ENCODE data around the gene GLI3.

GLI3 gene

DNA sequence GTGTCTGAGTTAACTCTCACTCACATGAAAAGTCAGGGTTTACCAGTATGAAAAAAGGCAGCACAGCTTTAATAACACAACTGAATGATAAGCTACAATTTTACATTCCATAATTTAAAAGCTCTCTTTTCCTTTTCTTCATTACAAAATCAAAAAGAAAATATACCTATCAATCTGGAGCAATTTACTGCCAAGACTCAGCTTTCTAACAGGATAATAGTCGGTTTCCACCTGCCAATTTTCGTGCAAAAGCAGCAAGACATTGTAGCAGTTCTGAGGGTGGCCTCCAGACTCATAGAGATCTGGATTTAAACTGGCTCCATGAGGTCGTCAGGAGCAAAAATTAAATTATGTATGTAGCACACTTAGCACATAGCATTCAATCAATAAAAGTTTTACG lies 191.0 kb downstream of the GLI3 start:
- no peaks in the 10 kb centered on the region for H3K27me3 ChIP-seq (replicated peaks; ENCODE audit: control insufficient read depth, insufficient read depth, low read length, poor library complexity, severe bottlenecking)
- H3K9me3 ChIP-seq (ENCODE audit: control insufficient read depth, low read length) = no peaks in the 10 kb centered on the region
- no peak for DNase-seq
- no peak overlapping the region for H3K27ac ChIP-seq (ENCODE audit: insufficient read depth, low read length, poor library complexity, severe bottlenecking)
- H3K4me1 ChIP-seq (ENCODE audit: control insufficient read depth, insufficient read depth, low read length, poor library complexity, severe bottlenecking) = no peaks in the 10 kb centered on the region
- no peak overlapping the region for H3K4me3 ChIP-seq (ENCODE audit: insufficient read depth, low read depth, low read length, poor library complexity, severe bottlenecking)
- H3K36me3 ChIP-seq (ENCODE audit: control insufficient read depth, insufficient read depth, low read length) = no peaks in the 10 kb centered on the region

DNA sequence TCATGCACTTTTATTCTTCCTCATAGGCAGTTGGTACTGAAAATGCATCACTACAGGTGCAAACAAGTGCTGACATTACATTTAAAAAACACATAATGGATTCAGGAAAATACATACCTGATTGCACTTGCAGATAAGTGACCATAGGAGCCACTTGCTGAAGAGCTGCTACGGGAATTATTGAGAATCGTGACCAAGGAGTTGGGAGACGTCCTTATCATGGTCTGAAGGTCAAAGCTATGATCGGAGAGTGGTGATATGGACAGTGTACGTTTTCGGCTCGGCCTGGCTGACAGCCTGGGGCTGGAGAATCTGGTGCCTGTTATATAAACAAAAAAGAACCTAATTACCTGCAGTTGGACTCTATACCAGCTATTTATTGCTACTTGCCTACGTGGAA lies 197.1 kb downstream of the GLI3 start:
- no peak overlapping the region for H3K27ac ChIP-seq (ENCODE audit: insufficient read depth, low read length, poor library complexity, severe bottlenecking)
- H3K9me3 ChIP-seq (ENCODE audit: control insufficient read depth, low read length) = no peaks in the 10 kb centered on the region
- no peak for DNase-seq
- no peak overlapping the region for H3K4me3 ChIP-seq (ENCODE audit: insufficient read depth, low read depth, low read length, poor library complexity, severe bottlenecking)
- H3K36me3 ChIP-seq (ENCODE audit: control insufficient read depth, insufficient read depth, low read length) = no peaks in the 10 kb centered on the region
- no peaks in the 10 kb centered on the region for H3K4me1 ChIP-seq (ENCODE audit: control insufficient read depth, insufficient read depth, low read length, poor library complexity, severe bottlenecking)
- no peaks in the 10 kb centered on the region for H3K27me3 ChIP-seq (replicated peaks; ENCODE audit: control insufficient read depth, insufficient read depth, low read length, poor library complexity, severe bottlenecking)

DNA sequence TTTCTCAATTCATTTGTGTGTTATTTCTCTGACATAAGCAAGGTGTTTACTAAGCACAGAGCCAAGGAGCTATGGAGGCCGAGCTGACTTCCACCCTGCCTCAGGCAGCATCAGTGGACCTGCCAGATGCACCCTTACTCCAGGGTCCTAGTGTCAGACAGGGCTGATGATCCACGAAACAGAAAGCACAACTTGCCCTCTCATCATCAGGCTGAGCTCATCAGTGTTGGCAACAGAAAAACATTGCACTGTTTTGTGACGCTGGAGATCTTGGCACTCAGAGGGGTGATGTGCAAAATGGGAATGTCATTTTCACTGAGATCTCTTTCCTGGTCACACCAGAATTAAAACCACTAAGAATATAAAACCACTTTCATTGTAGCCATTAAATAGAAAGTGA lies 201.8 kb downstream of the GLI3 start:
- no peaks in the 10 kb centered on the region for H3K36me3 ChIP-seq (ENCODE audit: control insufficient read depth, insufficient read depth, low read length)
- no peak for DNase-seq
- H3K4me1 ChIP-seq (ENCODE audit: control insufficient read depth, insufficient read depth, low read length, poor library complexity, severe bottlenecking) = no peaks in the 10 kb centered on the region
- H3K27ac ChIP-seq (ENCODE audit: insufficient read depth, low read length, poor library complexity, severe bottlenecking) = no peak overlapping the region
- H3K9me3 ChIP-seq (ENCODE audit: control insufficient read depth, low read length) = no peaks in the 10 kb centered on the region
- no peak overlapping the region for H3K4me3 ChIP-seq (ENCODE audit: insufficient read depth, low read depth, low read length, poor library complexity, severe bottlenecking)
- no peaks in the 10 kb centered on the region for H3K27me3 ChIP-seq (replicated peaks; ENCODE audit: control insufficient read depth, insufficient read depth, low read length, poor library complexity, severe bottlenecking)

DNA sequence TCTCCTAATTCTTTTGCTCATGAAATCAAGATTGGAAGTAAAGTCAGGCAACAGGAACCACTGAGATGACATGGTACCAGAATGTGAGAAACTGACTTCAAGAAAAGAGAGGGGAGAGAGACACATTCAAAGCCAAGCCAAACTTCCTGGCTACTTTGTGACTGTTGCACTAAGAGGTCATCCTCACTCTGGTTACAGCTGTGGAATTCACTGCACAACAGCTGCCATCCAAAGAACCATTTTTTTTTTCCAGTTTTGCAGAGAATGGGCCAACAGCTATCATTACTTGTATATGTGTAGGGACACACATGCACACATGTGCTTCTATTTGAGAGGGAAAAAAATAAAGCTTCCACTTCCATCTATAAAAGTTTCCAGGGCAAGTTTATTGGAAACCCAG lies 203.5 kb downstream of the GLI3 start:
- Histone ChIP-seq H3K36me3 (ENCODE audit: control insufficient read depth, insufficient read depth, low read length) (no peaks in the 10 kb centered on the region), H3K4me3 (ENCODE audit: insufficient read depth, low read depth, low read length, poor library complexity, severe bottlenecking) (no peak overlapping the region), H3K27ac (ENCODE audit: insufficient read depth, low read length, poor library complexity, severe bottlenecking) (no peak overlapping the region), H3K27me3 (replicated peaks; ENCODE audit: control insufficient read depth, insufficient read depth, low read length, poor library complexity, severe bottlenecking) (no peaks in the 10 kb centered on the region), H3K9me3 (ENCODE audit: control insufficient read depth, low read length) (no peaks in the 10 kb centered on the region), H3K4me1 (ENCODE audit: control insufficient read depth, insufficient read depth, low read length, poor library complexity, severe bottlenecking) (no peaks in the 10 kb centered on the region)
- DNase-seq = no peak

DNA sequence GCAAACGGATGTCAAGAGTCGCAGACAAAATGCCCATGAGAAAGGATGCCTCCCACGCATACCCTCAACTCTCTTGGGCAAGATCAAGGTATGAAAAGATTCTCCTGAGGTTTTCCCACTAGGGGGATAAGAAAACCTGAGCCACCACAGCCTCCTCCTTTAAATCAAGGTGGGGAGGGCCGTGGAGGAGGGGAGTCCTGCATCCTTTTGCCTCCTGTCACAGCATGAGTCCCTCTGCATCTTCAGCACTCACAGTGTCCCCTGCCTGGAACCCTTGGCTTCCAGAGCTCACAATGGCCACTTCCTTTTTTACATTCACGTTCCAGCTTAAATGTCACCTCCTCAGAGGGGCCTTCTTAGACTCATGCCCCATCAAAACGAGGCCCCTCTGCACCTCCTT lies 207.6 kb downstream of the GLI3 start:
- Histone ChIP-seq H3K27me3 (replicated peaks; ENCODE audit: control insufficient read depth, insufficient read depth, low read length, poor library complexity, severe bottlenecking) (no peaks in the 10 kb centered on the region), H3K36me3 (ENCODE audit: control insufficient read depth, insufficient read depth, low read length) (no peaks in the 10 kb centered on the region), H3K27ac (ENCODE audit: insufficient read depth, low read length, poor library complexity, severe bottlenecking) (no peak overlapping the region), H3K4me1 (ENCODE audit: control insufficient read depth, insufficient read depth, low read length, poor library complexity, severe bottlenecking) (no peaks in the 10 kb centered on the region), H3K9me3 (ENCODE audit: control insufficient read depth, low read length) (no peaks in the 10 kb centered on the region), H3K4me3 (ENCODE audit: insufficient read depth, low read depth, low read length, poor library complexity, severe bottlenecking) (no peak overlapping the region)
- DNase-seq = no peak

DNA sequence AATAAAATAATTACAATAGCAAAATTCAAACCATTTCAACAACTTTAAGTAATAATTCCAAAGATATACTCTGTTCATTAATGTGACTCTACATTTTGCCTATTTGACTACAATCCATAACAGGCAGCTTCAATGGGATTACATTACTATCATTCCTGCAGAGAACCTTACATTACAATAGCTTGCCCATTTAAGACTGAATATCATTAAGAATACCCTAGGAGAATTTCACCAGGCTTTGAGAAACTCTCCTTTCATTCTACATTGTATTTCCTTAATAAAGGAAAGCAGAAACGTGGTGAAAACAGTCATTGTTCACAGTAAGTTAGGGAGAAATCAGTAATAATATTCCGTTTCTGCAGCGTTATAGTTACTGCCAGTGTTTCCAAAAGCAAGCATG lies 209.5 kb downstream of the GLI3 start:
- H3K4me3 ChIP-seq (ENCODE audit: insufficient read depth, low read depth, low read length, poor library complexity, severe bottlenecking) = no peak overlapping the region
- no peaks in the 10 kb centered on the region for H3K9me3 ChIP-seq (ENCODE audit: control insufficient read depth, low read length)
- no peak overlapping the region for H3K27ac ChIP-seq (ENCODE audit: insufficient read depth, low read length, poor library complexity, severe bottlenecking)
- H3K36me3 ChIP-seq (ENCODE audit: control insufficient read depth, insufficient read depth, low read length) = no peaks in the 10 kb centered on the region
- no peaks in the 10 kb centered on the region for H3K27me3 ChIP-seq (replicated peaks; ENCODE audit: control insufficient read depth, insufficient read depth, low read length, poor library complexity, severe bottlenecking)
- DNase-seq = no peak
- H3K4me1 ChIP-seq (ENCODE audit: control insufficient read depth, insufficient read depth, low read length, poor library complexity, severe bottlenecking) = no peaks in the 10 kb centered on the region

DNA sequence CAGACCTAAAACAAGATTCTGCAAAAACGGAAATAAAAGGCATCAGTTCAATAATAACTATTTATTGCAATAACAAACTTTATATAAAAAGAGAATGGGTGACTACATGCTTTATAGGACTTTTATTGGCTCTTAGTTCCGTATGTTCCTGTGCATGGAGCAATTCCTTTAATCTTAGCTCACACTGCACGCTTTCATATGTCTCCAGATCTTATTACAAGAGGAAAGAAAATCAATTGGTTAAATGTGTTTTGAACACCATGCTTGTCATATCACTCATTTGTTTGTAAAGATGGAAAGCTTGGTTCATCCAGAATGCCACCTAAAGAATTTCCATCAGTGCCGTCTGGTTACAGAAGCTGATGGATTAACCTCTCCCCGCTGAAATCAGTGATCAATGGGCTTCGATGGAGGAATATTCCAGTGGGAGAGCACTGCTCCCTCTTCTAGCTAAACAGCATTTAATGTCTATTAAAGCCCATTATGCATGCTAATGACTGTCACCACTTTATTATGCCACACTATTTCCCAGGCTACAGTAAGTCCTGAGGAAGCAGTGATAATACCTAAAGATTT lies 210.3 kb downstream of the GLI3 start:
- no peaks in the 10 kb centered on the region for H3K9me3 ChIP-seq (ENCODE audit: control insufficient read depth, low read length)
- no peak overlapping the region for H3K4me3 ChIP-seq (ENCODE audit: insufficient read depth, low read depth, low read length, poor library complexity, severe bottlenecking)
- no peaks in the 10 kb centered on the region for H3K27me3 ChIP-seq (replicated peaks; ENCODE audit: control insufficient read depth, insufficient read depth, low read length, poor library complexity, severe bottlenecking)
- DNase-seq = no peak
- no peak overlapping the region for H3K27ac ChIP-seq (ENCODE audit: insufficient read depth, low read length, poor library complexity, severe bottlenecking)
- H3K4me1 ChIP-seq (ENCODE audit: control insufficient read depth, insufficient read depth, low read length, poor library complexity, severe bottlenecking) = no peaks in the 10 kb centered on the region
- no peaks in the 10 kb centered on the region for H3K36me3 ChIP-seq (ENCODE audit: control insufficient read depth, insufficient read depth, low read length)

DNA sequence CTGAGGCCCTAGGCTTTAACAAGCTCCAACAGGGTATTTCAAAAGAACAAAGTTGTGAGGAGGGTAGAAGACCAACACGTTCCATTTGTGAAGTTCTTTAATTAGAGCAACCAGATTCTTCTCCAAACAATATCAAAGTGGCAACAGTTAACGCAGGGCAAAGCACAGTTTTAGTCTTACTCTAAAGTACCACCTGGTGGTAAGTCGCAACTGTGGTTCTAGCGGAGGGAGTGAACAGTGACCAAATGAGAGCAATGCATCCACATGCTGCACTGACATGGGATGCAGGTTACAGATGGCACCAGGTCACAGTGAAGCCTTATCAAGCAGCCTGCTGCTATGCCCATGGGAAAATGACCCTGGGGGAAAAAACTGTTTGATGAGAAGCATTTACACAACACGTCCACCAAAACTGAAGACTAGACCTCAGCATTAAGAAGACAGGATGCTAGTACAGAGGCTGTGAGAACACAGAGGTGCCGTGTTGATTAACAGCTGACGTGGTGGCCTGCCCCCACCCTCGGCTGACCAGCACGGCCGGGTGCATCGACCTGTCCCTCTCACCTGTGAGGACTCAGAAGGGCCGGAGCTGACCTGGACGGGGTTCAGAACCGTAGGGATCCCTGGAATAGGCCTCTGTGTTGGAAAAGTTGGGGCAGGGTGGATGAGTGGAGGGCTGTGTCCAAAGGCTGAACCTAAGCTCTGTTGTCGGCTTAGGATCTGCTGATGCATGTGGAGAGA lies 211.2 kb downstream of the GLI3 start:
- H3K27me3 ChIP-seq (replicated peaks; ENCODE audit: control insufficient read depth, insufficient read depth, low read length, poor library complexity, severe bottlenecking) = no peaks in the 10 kb centered on the region
- H3K9me3 ChIP-seq (ENCODE audit: control insufficient read depth, low read length) = no peaks in the 10 kb centered on the region
- H3K4me1 ChIP-seq (ENCODE audit: control insufficient read depth, insufficient read depth, low read length, poor library complexity, severe bottlenecking) = no peaks in the 10 kb centered on the region
- no peak overlapping the region for H3K27ac ChIP-seq (ENCODE audit: insufficient read depth, low read length, poor library complexity, severe bottlenecking)
- DNase-seq = no peak
- H3K36me3 ChIP-seq (ENCODE audit: control insufficient read depth, insufficient read depth, low read length) = no peaks in the 10 kb centered on the region
- H3K4me3 ChIP-seq (ENCODE audit: insufficient read depth, low read depth, low read length, poor library complexity, severe bottlenecking) = no peak overlapping the region

DNA sequence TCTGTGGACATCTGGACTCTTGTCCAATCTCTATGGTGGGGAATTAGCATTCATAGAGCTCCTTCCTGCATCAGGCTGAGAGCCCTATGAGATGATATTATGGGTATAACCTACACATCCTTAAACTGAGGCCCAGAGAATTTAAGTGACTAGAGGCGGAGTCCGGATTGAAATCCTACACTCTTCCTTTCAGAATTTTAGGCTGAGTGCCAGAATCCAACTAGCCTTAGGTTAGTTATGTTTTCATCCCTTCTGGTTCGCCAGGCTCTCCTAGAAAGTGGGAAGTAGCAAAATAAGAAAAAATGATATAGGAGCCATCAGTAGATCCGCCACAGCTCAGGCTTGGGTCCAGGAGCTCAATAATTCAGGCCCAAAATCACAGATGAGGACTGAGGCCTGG lies 212.5 kb downstream of the GLI3 start:
- no peaks in the 10 kb centered on the region for H3K27me3 ChIP-seq (replicated peaks; ENCODE audit: control insufficient read depth, insufficient read depth, low read length, poor library complexity, severe bottlenecking)
- DNase-seq = no peak
- H3K4me1 ChIP-seq (ENCODE audit: control insufficient read depth, insufficient read depth, low read length, poor library complexity, severe bottlenecking) = no peaks in the 10 kb centered on the region

DNA sequence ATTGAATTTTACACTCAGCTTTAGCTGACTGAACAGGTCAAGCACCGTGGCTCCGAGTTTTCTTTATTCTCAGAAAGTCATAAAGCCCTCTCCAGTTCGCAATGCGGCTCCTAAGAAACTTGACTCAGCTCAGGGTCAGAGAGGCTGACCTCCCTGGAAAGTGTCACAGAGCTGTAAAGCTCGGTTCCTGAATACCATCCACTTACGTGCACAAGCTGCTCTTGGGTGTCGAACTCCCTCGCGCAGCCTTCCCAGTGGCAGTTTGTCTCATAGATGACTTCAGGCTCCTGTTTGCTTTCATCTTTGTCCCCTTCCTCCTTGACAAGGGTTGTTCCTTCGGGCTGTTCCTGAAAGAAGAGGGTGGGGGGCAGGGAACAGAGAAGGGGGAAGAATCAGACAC lies 213.7 kb downstream of the GLI3 start:
- H3K36me3 ChIP-seq (ENCODE audit: control insufficient read depth, insufficient read depth, low read length) = no peaks in the 10 kb centered on the region
- no peak overlapping the region for H3K27ac ChIP-seq (ENCODE audit: insufficient read depth, low read length, poor library complexity, severe bottlenecking)
- H3K27me3 ChIP-seq (replicated peaks; ENCODE audit: control insufficient read depth, insufficient read depth, low read length, poor library complexity, severe bottlenecking) = no peaks in the 10 kb centered on the region
- H3K4me3 ChIP-seq (ENCODE audit: insufficient read depth, low read depth, low read length, poor library complexity, severe bottlenecking) = no peak overlapping the region
- no peaks in the 10 kb centered on the region for H3K9me3 ChIP-seq (ENCODE audit: control insufficient read depth, low read length)
- H3K4me1 ChIP-seq (ENCODE audit: control insufficient read depth, insufficient read depth, low read length, poor library complexity, severe bottlenecking) = no peaks in the 10 kb centered on the region
- DNase-seq = no peak

More for the DNA sequence above, 212.5 kb downstream of the GLI3 start:
- Histone ChIP-seq H3K36me3 (ENCODE audit: control insufficient read depth, insufficient read depth, low read length) (no peaks in the 10 kb centered on the region), H3K4me3 (ENCODE audit: insufficient read depth, low read depth, low read length, poor library complexity, severe bottlenecking) (no peak overlapping the region), H3K27ac (ENCODE audit: insufficient read depth, low read length, poor library complexity, severe bottlenecking) (no peak overlapping the region), H3K9me3 (ENCODE audit: control insufficient read depth, low read length) (no peaks in the 10 kb centered on the region)
